K562 (cell line): ENCODE data around the gene WDR86. TPM values are rescaled to one million over a fixed set of nuclear protein-coding genes. Genes with fewer than 3 reads are reported as not detected.

ENCODE experiments used
- ARID4B ChIP-seq: sonication (generic); formaldehyde crosslinking; IDR thresholded peaks from 2 replicates; pipeline ENCODE4 v1.8.0; 2022; ENCODE audit warnings: mild to moderate bottlenecking, missing genetic modification reagents
- ARNT ChIP-seq, 2 experiments: fragments of 450-650 bp; IDR thresholded peaks; 2 replicates each; pipeline ENCODE4 v1.6.1; 2016; ENCODE audit warnings: mild to moderate bottlenecking in 1 of 2
- BCOR ChIP-seq: fragments of 450-650 bp; IDR thresholded peaks from 2 replicates; pipeline ENCODE4 v1.6.1; 2016
- BMI1 ChIP-seq: fragments of 150-350 bp; IDR thresholded peaks from 2 replicates; pipeline ENCODE4 v1.6.1; 2014; ENCODE audit warnings: low read length
- CBX1 ChIP-seq: sonication (generic); IDR thresholded peaks from 2 replicates; pipeline ENCODE4 v1.6.1; 2016; ENCODE audit warnings: antibody characterized with exemption, low read depth, mild to moderate bottlenecking
- CBX8 ChIP-seq: fragments of 200-600 bp; sonication (generic); IDR thresholded peaks from 2 replicates; pipeline ENCODE4 v1.6.1; 2012; ENCODE audit warnings: borderline replicate concordance, mixed run types, low read depth, mild to moderate bottlenecking, moderate library complexity, mixed read lengths, low read length, control low read depth, inconsistent platforms; ENCODE audit not compliant: poor library complexity, severe bottlenecking; ENCODE audit errors: extremely low read depth
- DEAF1 ChIP-seq: fragments of 450-650 bp; formaldehyde crosslinking; IDR thresholded peaks from 2 replicates; pipeline ENCODE4 v1.4.0; 2020; ENCODE audit warnings: mild to moderate bottlenecking, moderate library complexity
- EGR1 ChIP-seq: fragments of 450-650 bp; conservative IDR thresholded peaks from 2 replicates; pipeline ENCODE4 v1.6.1; 2017; ENCODE audit warnings: mild to moderate bottlenecking
- ELF2 ChIP-seq: fragments of 250-450 bp; sonication (Bioruptor Pico); IDR thresholded peaks from 2 replicates; pipeline ENCODE4 v1.5.0; 2021; ENCODE audit warnings: mild to moderate bottlenecking
- EP300 ChIP-seq: IDR thresholded peaks from 2 replicates; pipeline ENCODE4 v1.6.1; 2012; ENCODE audit warnings: low read length, improper control_type of control experiment
- MTA1 ChIP-seq: fragments of 450-650 bp; IDR thresholded peaks from 2 replicates; pipeline ENCODE4 v1.6.1; 2017; ENCODE audit warnings: borderline replicate concordance
- MYBL2 ChIP-seq, 2 experiments: fragments of 450-650 bp in 1 of 2; sonication (generic) in 1 of 2; formaldehyde crosslinking in 1 of 2; IDR thresholded peaks; 2 replicates each; pipeline versions ENCODE4 v1.6.1 to v1.8.1; 2017 to 2022; ENCODE audit warnings: borderline replicate concordance in 1 of 2, inconsistent platforms in 1 of 2, low read depth in 1 of 2, mild to moderate bottlenecking in 1 of 2, missing genetic modification reagents in 1 of 2, moderate library complexity in 1 of 2
- PHB ChIP-seq: fragments of 250-450 bp; sonication (Bioruptor Pico); IDR thresholded peaks from 2 replicates; pipeline ENCODE4 v1.5.0; 2021
- PHF8 ChIP-seq: fragments of 200-600 bp; sonication (generic); IDR thresholded peaks from 2 replicates; pipeline ENCODE4 v1.6.1; 2012; ENCODE audit warnings: mixed run types, mild to moderate bottlenecking, inconsistent platforms, low read length, moderate library complexity, borderline replicate concordance
- PHTF2 ChIP-seq: fragments of 250-450 bp; sonication (Bioruptor Pico); IDR thresholded peaks from 2 replicates; pipeline ENCODE4 v1.5.0; 2021; ENCODE audit warnings: mild to moderate bottlenecking
- SIX5 ChIP-seq, 2 experiments: IDR thresholded peaks; 2 replicates each; pipeline ENCODE4 v1.6.1; 2011; ENCODE audit warnings: low read length in 2 of 2, borderline replicate concordance in 1 of 2, low read depth in 1 of 2, mild to moderate bottlenecking in 1 of 2, moderate library complexity in 1 of 2; ENCODE audit not compliant: insufficient read depth in 1 of 2
- TCF7 ChIP-seq: sonication (generic); IDR thresholded peaks from 2 replicates; pipeline ENCODE4 v1.6.1; 2016; ENCODE audit warnings: antibody characterized with exemption, borderline replicate concordance
- ZFP36 ChIP-seq: fragments of 150-350 bp; IDR thresholded peaks from 2 replicates; pipeline ENCODE4 v1.6.1; 2018; ENCODE audit warnings: low read length, low read depth; ENCODE audit not compliant: partially characterized antibody
- ZFPM2 ChIP-seq: fragments of 250-450 bp; sonication (Bioruptor Pico); IDR thresholded peaks from 2 replicates; pipeline ENCODE4 v1.5.1; 2022; ENCODE audit warnings: mild to moderate bottlenecking
- polyA plus RNA-seq, 8 experiments: library from polyadenylated mRNA; depleted of rRNA in 4 of 8; stranded (reverse) in 5 of 8; unstranded in 3 of 8; fragments of >200 nt; fragmentation: Nextera tagmentation in 2 of 8; fragmentation: Illumina TruSeq in 1 of 8; extraction: Ambion mirVana in 2 of 8; extraction: Trizol in 1 of 8; gene quantifications; 2 replicates each; pipeline versions ENCODE4 v1.2.1 to v1.2.3, GENCODE V29; 2011 to 2014; ENCODE audit warnings: inconsistent platforms in 1 of 8, missing spikeins in 1 of 8
- total RNA-seq, 7 experiments: library from RNA; depleted of rRNA in 6 of 7; stranded (reverse); fragments of >200 nt in 6 of 7; fragmentation: Illumina TruSeq in 2 of 7; extraction: Trizol in 2 of 7; gene quantifications; 2 replicates each; pipeline versions ENCODE4 v1.2.1 to v1.2.3, GENCODE V29; 2011 to 2021; ENCODE audit warnings: low replicate concordance in 1 of 7
- TF ChIP-seq, protein P1 (sequence below), 3 experiments: IDR thresholded peaks in 2 of 3; conservative IDR thresholded peaks in 1 of 3; 2 replicates each; pipeline ENCODE4 v1.5.1; 2011 to 2012; ENCODE audit warnings: low read length in 3 of 3, mild to moderate bottlenecking in 3 of 3, control low read depth in 2 of 3, improper control_type of control experiment in 1 of 3, inconsistent platforms in 1 of 3, low read depth in 1 of 3, mixed read lengths in 1 of 3, moderate library complexity in 1 of 3; ENCODE audit not compliant: insufficient read depth in 2 of 3

WDR86 gene
- total and polyA plus RNA-seq, 9 of the 15 experiments (the other 6 are each of a cell fraction or from before 2014, with no cell fraction given) = 0.24 TPM; not detected in 8

- TF ChIP-seq MTA1 = no peak
- no peak for TF ChIP-seq PHB (CRISPR knock-in tag)
- no peak for TF ChIP-seq ZFPM2 (CRISPR knock-in tag)
- TF ChIP-seq ARID4B = no peak
- no peak for TF ChIP-seq PHTF2 (CRISPR knock-in tag)
- no peak for TF ChIP-seq MYBL2 (IDR thresholded peaks at IDR 0.05; ENCODE audit: low read depth)
- no peak for TF ChIP-seq MYBL2 (CRISPR knock-in tag; IDR thresholded peaks at IDR 0.05; ENCODE audit: borderline replicate concordance)
- TF ChIP-seq EP300 = no peak
- TF ChIP-seq TCF7 = no peak
- no peak for TF ChIP-seq BMI1
- TF ChIP-seq ELF2 = no peak
- no peak for TF ChIP-seq BCOR
- no peak for TF ChIP-seq ARNT (IDR thresholded peaks at IDR 0.05)
- TF ChIP-seq DEAF1 (CRISPR knock-in tag) = peak; percentile 78
- no peak for TF ChIP-seq ZFP36
- TF ChIP-seq, protein P1, sequence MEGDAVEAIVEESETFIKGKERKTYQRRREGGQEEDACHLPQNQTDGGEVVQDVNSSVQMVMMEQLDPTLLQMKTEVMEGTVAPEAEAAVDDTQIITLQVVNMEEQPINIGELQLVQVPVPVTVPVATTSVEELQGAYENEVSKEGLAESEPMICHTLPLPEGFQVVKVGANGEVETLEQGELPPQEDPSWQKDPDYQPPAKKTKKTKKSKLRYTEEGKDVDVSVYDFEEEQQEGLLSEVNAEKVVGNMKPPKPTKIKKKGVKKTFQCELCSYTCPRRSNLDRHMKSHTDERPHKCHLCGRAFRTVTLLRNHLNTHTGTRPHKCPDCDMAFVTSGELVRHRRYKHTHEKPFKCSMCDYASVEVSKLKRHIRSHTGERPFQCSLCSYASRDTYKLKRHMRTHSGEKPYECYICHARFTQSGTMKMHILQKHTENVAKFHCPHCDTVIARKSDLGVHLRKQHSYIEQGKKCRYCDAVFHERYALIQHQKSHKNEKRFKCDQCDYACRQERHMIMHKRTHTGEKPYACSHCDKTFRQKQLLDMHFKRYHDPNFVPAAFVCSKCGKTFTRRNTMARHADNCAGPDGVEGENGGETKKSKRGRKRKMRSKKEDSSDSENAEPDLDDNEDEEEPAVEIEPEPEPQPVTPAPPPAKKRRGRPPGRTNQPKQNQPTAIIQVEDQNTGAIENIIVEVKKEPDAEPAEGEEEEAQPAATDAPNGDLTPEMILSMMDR (IDR thresholded peaks at IDR 0.05 in 2 of 3, conservative IDR thresholded peaks at IDR 0.05 in 1 of 3; ENCODE audit: insufficient read depth in 2 of 3, low read depth in 1 of 3, low read length in 3 of 3) = peak; percentile 94 to 96 (median 95)
- no peak for TF ChIP-seq PHF8
- no peak for TF ChIP-seq SIX5 (IDR thresholded peaks at IDR 0.05; ENCODE audit: borderline replicate concordance in 1 of 2, insufficient read depth in 1 of 2, low read depth in 1 of 2, low read length in 2 of 2)
- peak; percentile 28; the same call in 1 of the 2 replicates for TF ChIP-seq CBX1
- TF ChIP-seq CBX8 = no peak
- no peak for TF ChIP-seq EGR1
Measured at GRCh38 chr7:151448261-151449252, 38.7 kb upstream of the WDR86 start (continued).
